ENCODE measurements around the gene PRDM2. TPM values are rescaled to one million over a fixed set of nuclear protein-coding genes. Genes with fewer than 3 reads are reported as not detected.
"Not testable (repeated sequence)": the region's sequence is repeated elsewhere in the genome, so short reads cannot be mapped to it uniquely, and the experiment has no call there.

The PRDM2 gene
- polyA plus RNA-seq, 1 donor, result 36.3 TPM

GRCh38 chr1:13700521-13701270 is 708 bp downstream of the PRDM2 start:
- no peak for DNase-seq (ENCODE audit: low read depth)

GRCh38 chr1:13701271-13701640 is 1.3 kb downstream of the PRDM2 start:
- DNase-seq (ENCODE audit: low read depth), result no peak

- no peak for DNase-seq (ENCODE audit: low read depth)
These were observed 2.6 kb downstream of the PRDM2 start for GRCh38 chr1:13702425-13703127.

- no peak for DNase-seq (ENCODE audit: low read depth)
These were observed 3.1 kb downstream of the PRDM2 start for GRCh38 chr1:13703128-13703513.

- DNase-seq (ENCODE audit: low read depth), result no peak
These were observed 3.8 kb downstream of the PRDM2 start for GRCh38 chr1:13703558-13704490.

- no peak for DNase-seq (ENCODE audit: low read depth)
These were observed 6.1 kb downstream of the PRDM2 start for GRCh38 chr1:13706046-13706445.

- no peak for DNase-seq (ENCODE audit: low read depth)
These were observed 7.2 kb downstream of the PRDM2 start for GRCh38 chr1:13707164-13707563.

- no peak for DNase-seq (ENCODE audit: low read depth)
These were observed 8.5 kb downstream of the PRDM2 start for GRCh38 chr1:13708380-13708982.

GRCh38 chr1:13710086-13710485 is 10.1 kb downstream of the PRDM2 start:
- DNase-seq (ENCODE audit: low read depth), result no peak

GRCh38 chr1:13714851-13715250 is 14.9 kb downstream of the PRDM2 start:
- no peak for DNase-seq (ENCODE audit: low read depth)

- not testable (repeated sequence) for DNase-seq (ENCODE audit: low read depth)
These were observed 15.8 kb downstream of the PRDM2 start for GRCh38 chr1:13715616-13716287.

GRCh38 chr1:13722808-13723360 is 22.9 kb downstream of the PRDM2 start:
- DNase-seq (ENCODE audit: low read depth), result no peak

- no peak for DNase-seq (ENCODE audit: low read depth)
These were observed 23.8 kb downstream of the PRDM2 start for GRCh38 chr1:13723810-13724209.

- DNase-seq (ENCODE audit: low read depth), result no peak
These were observed 25.8 kb downstream of the PRDM2 start for GRCh38 chr1:13725714-13726175.

GRCh38 chr1:13728091-13728715 is 28.2 kb downstream of the PRDM2 start:
- DNase-seq (ENCODE audit: low read depth), result no peak

GRCh38 chr1:13730291-13730690 is 30.3 kb downstream of the PRDM2 start:
- DNase-seq (ENCODE audit: low read depth), result no peak

GRCh38 chr1:13730751-13731482 is 30.9 kb downstream of the PRDM2 start:
- DNase-seq (ENCODE audit: low read depth), result no peak

- no peak for DNase-seq (ENCODE audit: low read depth)
These were observed 31.9 kb downstream of the PRDM2 start for GRCh38 chr1:13731897-13732296.

GRCh38 chr1:13732971-13733667 is 33.1 kb downstream of the PRDM2 start:
- DNase-seq (ENCODE audit: low read depth), result no peak

All from forelimb muscle (tissue), 1 donor.